ENCODE results near the gene ITPR2. TPM values are rescaled to one million over a fixed set of nuclear protein-coding genes. Genes with fewer than 3 reads are reported as not detected.
"Not testable (repeated sequence)": the region's sequence is repeated elsewhere in the genome, so short reads cannot be mapped to it uniquely, and the experiment has no call there.

ITPR2 gene
- polyA plus RNA-seq, 1 experiment, result 3.5 TPM

- ChIA-PET CTCF (no interaction called here), POLR2A (no interaction called here)
- Histone ChIP-seq H3K4me3 (ENCODE audit: low read depth, low read length) (no peak overlapping the region), H3K36me3 (ENCODE audit: control insufficient read depth, insufficient read depth, low read length) (no peaks in the 10 kb centered on the region), H3K27me3 (ENCODE audit: control insufficient read depth, insufficient read depth, low read length) (no peaks in the 10 kb centered on the region)
- TF ChIP-seq CTCF (IDR thresholded peaks at IDR 0.05; ENCODE audit: insufficient read depth, low read depth, low read length), result no peak
- DNase-seq (ENCODE audit: low read depth), result no peak
Observed at GRCh38 chr12:26760657-26761293, 72.2 kb downstream of the ITPR2 start.

GRCh38 chr12:26755362-26755761 lies 77.6 kb downstream of the ITPR2 start:
- DNase-seq (ENCODE audit: low read depth); H3K4me3 ChIP-seq (ENCODE audit: low read depth, low read length); CTCF ChIA-PET; H3K27me3 ChIP-seq (ENCODE audit: control insufficient read depth, insufficient read depth, low read length); POLR2A ChIA-PET; H3K36me3 ChIP-seq (ENCODE audit: control insufficient read depth, insufficient read depth, low read length): not testable (repeated sequence)

- Histone ChIP-seq H3K4me3 (ENCODE audit: low read depth, low read length) (no peak overlapping the region), H3K27me3 (ENCODE audit: control insufficient read depth, insufficient read depth, low read length) (no peaks in the 10 kb centered on the region), H3K36me3 (ENCODE audit: control insufficient read depth, insufficient read depth, low read length) (no peaks in the 10 kb centered on the region)
- DNase-seq (ENCODE audit: low read depth), result no peak
- CTCF ChIA-PET, result interaction anchor here (0.9 kb wide), 1 partner anchor 101 kb away, joined by 6 read pairs; no protein-coding TSS in a partner anchor
- no peak for TF ChIP-seq CTCF (IDR thresholded peaks at IDR 0.05; ENCODE audit: insufficient read depth, low read depth, low read length)
- POLR2A ChIA-PET, result no interaction called here
Observed at GRCh38 chr12:26754148-26754547, 78.8 kb downstream of the ITPR2 start.

GRCh38 chr12:26751179-26751578 lies 81.8 kb downstream of the ITPR2 start:
- ChIA-PET POLR2A (no interaction called here), CTCF (interaction anchor here (0.6 kb wide), 1 partner anchor 588 kb away, joined by 4 read pairs; no protein-coding TSS in a partner anchor)
- Histone ChIP-seq H3K36me3 (ENCODE audit: control insufficient read depth, insufficient read depth, low read length) (no peaks in the 10 kb centered on the region), H3K27me3 (ENCODE audit: control insufficient read depth, insufficient read depth, low read length) (no peaks in the 10 kb centered on the region), H3K4me3 (ENCODE audit: low read depth, low read length) (no peak overlapping the region)
- no peak for TF ChIP-seq CTCF (IDR thresholded peaks at IDR 0.05; ENCODE audit: insufficient read depth, low read depth, low read length)
- no peak for DNase-seq (ENCODE audit: low read depth)

GRCh38 chr12:26750531-26751175 lies 82.3 kb downstream of the ITPR2 start:
- Histone ChIP-seq H3K4me3 (ENCODE audit: low read depth, low read length) (no peak overlapping the region), H3K27me3 (ENCODE audit: control insufficient read depth, insufficient read depth, low read length) (no peaks in the 10 kb centered on the region), H3K36me3 (ENCODE audit: control insufficient read depth, insufficient read depth, low read length) (no peaks in the 10 kb centered on the region)
- ChIA-PET CTCF (interaction anchor here (0.6 kb wide), 1 partner anchor 589 kb away, joined by 4 read pairs; no protein-coding TSS in a partner anchor), POLR2A (no interaction called here)
- DNase-seq (ENCODE audit: low read depth), result no peak
- no peak for TF ChIP-seq CTCF (IDR thresholded peaks at IDR 0.05; ENCODE audit: insufficient read depth, low read depth, low read length)

All from BJ (cell line).